Measurements from ENCODE around the gene PKNOX1. TPM values are rescaled to one million over a fixed set of nuclear protein-coding genes. Genes with fewer than 3 reads are reported as not detected.
"Not testable (repeated sequence)": the region's sequence is repeated elsewhere in the genome, so short reads cannot be mapped to it uniquely, and the experiment has no call there.

PKNOX1 gene
- total RNA-seq, 1 experiment from 2014 or later, result 12.7 TPM

DNA sequence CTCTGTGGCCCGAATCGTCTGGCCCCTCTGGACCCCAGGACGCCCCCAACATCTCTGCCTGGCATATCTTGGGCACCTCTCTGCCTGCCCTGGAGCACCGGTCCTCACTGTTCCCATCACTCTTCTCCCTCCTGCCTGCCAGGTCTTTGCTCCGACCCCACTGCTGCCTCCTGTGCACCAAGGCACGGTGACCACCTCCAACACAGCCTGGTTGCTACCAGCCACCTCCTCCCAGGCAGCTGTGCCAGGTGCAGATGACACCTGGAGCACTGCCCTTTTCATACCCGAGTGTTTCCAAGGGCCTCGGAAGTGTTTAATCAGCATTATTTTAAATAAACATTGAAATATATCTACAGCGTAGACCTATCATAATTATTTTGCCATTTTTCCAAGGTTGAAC lies 31.3 kb downstream of the PKNOX1 start:
- Histone ChIP-seq H4K20me1 (ENCODE audit: insufficient read depth) (no peaks in the 10 kb centered on the region), H3K9me3 (ENCODE audit: control insufficient read depth in 1 of 2, insufficient read depth in 1 of 2, low read depth in 1 of 2, low read length in 2 of 2) (no peaks in the 10 kb centered on the region), H3K4me3 (replicated peaks in 1 of 2; ENCODE audit: low read depth in 1 of 2, low read length in 2 of 2) (no peak overlapping the region), H3K27ac (ENCODE audit: low read depth, low read length) (no peak overlapping the region), H3K36me3 (ENCODE audit: control insufficient read depth in 1 of 2, insufficient read depth in 2 of 2, low read length in 2 of 2) (no peaks in the 10 kb centered on the region), H3K9me2 (ENCODE audit: insufficient read depth) (no peaks in the 10 kb centered on the region), H3K79me2 (ENCODE audit: insufficient read depth, low read length) (peaks cover 3% of the 10 kb centered on the region; the same call in 1 of the 2 replicates), H3K27me3 (ENCODE audit: insufficient read depth, low read length) (no peaks in the 10 kb centered on the region), H3K4me1 (ENCODE audit: control insufficient read depth in 1 of 2, insufficient read depth in 2 of 2, low read length in 2 of 2) (no peaks in the 10 kb centered on the region), H3K4me2 (ENCODE audit: low read length) (no peak overlapping the region), H3K9ac (ENCODE audit: low read length) (no peak overlapping the region), H2AFZ (ENCODE audit: low read depth, low read length, poor library complexity, severe bottlenecking) (no peak overlapping the region)
- POLR2A ChIA-PET, result no interaction called here
- BruUV-seq (replicated peaks), result no TSS peak
- RAD21 ChIA-PET (ENCODE audit: low non-redundant PET in 1 of 2, low total read pairs in 2 of 2, uncharacterized antibody in 2 of 2, unreplicated experiment in 2 of 2), result no interaction called here
- CTCF ChIA-PET, result no interaction called here
- intact Hi-C loops (cut with micrococcal nuclease), result no loop called here
- ATAC-seq (no peak), DNase-seq (ENCODE audit: low read depth, low spot score) (no peak)
- TF ChIP-seq ZNF274 (IDR thresholded peaks at IDR 0.05; ENCODE audit: low read depth, low read length) (no peak), FOSL1 (IDR thresholded peaks at IDR 0.05; ENCODE audit: low read depth) (no peak), TCF7L2 (IDR thresholded peaks at IDR 0.05; ENCODE audit: borderline replicate concordance, extremely low read depth, insufficient read depth, insufficient read length) (no peak)
- TF ChIP-seq, protein P1, sequence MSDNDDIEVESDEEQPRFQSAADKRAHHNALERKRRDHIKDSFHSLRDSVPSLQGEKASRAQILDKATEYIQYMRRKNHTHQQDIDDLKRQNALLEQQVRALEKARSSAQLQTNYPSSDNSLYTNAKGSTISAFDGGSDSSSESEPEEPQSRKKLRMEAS (IDR thresholded peaks at IDR 0.05), result no peak
- TF ChIP-seq, protein P2, sequence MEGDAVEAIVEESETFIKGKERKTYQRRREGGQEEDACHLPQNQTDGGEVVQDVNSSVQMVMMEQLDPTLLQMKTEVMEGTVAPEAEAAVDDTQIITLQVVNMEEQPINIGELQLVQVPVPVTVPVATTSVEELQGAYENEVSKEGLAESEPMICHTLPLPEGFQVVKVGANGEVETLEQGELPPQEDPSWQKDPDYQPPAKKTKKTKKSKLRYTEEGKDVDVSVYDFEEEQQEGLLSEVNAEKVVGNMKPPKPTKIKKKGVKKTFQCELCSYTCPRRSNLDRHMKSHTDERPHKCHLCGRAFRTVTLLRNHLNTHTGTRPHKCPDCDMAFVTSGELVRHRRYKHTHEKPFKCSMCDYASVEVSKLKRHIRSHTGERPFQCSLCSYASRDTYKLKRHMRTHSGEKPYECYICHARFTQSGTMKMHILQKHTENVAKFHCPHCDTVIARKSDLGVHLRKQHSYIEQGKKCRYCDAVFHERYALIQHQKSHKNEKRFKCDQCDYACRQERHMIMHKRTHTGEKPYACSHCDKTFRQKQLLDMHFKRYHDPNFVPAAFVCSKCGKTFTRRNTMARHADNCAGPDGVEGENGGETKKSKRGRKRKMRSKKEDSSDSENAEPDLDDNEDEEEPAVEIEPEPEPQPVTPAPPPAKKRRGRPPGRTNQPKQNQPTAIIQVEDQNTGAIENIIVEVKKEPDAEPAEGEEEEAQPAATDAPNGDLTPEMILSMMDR (IDR thresholded peaks at IDR 0.05 in 2 of 3, conservative IDR thresholded peaks at IDR 0.05 in 1 of 3; ENCODE audit: borderline replicate concordance in 1 of 3, insufficient read depth in 1 of 3, low read depth in 2 of 3, low read length in 2 of 3), result no peak
- TF ChIP-seq, protein P3, sequence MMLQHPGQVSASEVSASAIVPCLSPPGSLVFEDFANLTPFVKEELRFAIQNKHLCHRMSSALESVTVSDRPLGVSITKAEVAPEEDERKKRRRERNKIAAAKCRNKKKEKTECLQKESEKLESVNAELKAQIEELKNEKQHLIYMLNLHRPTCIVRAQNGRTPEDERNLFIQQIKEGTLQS (IDR thresholded peaks at IDR 0.05), result no peak

DNA sequence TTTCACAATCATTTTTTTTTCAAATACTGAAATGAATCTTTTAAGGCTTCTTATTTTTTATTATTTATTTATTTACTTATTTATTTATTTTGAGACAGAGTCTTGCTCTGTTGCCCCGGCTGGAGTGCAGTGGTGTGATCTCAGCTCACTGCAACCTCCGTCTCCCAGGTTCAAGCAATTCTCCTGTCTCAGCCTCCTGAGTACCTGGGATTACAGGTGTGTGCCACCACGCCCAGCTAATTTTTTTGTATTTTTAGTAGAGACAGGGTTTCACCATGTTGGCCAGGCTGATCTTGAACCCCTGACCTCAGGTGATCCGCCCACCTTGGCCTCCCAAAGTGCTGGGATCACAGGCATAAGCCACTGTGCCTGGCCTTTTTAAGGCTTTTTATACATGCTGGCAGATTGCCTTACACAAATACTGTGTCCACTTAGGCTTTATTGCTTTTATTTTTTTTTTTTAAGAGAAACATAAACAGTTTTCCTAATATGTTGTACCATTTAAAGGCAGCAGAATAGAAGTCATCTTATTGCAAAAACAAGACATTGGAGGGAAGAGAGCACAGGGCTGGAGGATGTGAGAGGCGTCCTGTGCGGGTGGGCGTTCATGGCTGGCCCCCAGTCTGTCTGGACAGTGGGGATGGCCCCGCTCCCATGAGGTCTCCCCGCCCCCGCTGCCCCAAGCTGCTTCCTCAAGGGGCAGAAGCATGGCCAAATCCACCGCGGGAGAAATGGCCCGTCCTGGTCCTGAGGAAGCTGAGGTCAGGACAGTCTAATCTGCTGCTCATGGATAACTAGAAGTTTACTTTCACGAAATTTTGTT lies 31.9 kb downstream of the PKNOX1 start:
- CTCF ChIA-PET; BruUV-seq (replicated peaks); H3K4me3 ChIP-seq (replicated peaks in 1 of 2; ENCODE audit: low read depth in 1 of 2, low read length in 2 of 2); H3K9ac ChIP-seq (ENCODE audit: low read length); intact Hi-C loops (cut with micrococcal nuclease); H3K4me1 ChIP-seq (ENCODE audit: control insufficient read depth in 1 of 2, insufficient read depth in 2 of 2, low read length in 2 of 2); ATAC-seq; RAD21 ChIA-PET (ENCODE audit: low non-redundant PET in 1 of 2, low total read pairs in 2 of 2, uncharacterized antibody in 2 of 2, unreplicated experiment in 2 of 2); H3K36me3 ChIP-seq (ENCODE audit: control insufficient read depth in 1 of 2, insufficient read depth in 2 of 2, low read length in 2 of 2); H3K27ac ChIP-seq (ENCODE audit: low read depth, low read length); H3K4me2 ChIP-seq (ENCODE audit: low read length); H3K79me2 ChIP-seq (ENCODE audit: insufficient read depth, low read length); DNase-seq (ENCODE audit: low read depth, low spot score); H4K20me1 ChIP-seq (ENCODE audit: insufficient read depth); H3K9me2 ChIP-seq (ENCODE audit: insufficient read depth); H3K9me3 ChIP-seq (ENCODE audit: control insufficient read depth in 1 of 2, insufficient read depth in 1 of 2, low read depth in 1 of 2, low read length in 2 of 2); POLR2A ChIA-PET; H2AFZ ChIP-seq (ENCODE audit: low read depth, low read length, poor library complexity, severe bottlenecking); H3K27me3 ChIP-seq (ENCODE audit: insufficient read depth, low read length): not testable (repeated sequence)

Data from HCT116 (cell line).